Mammary epithelial cell (primary cell): ENCODE results near the gene RFX8.

Experiments
- EZH2 ChIP-seq: IDR thresholded peaks from 2 replicates; pipeline ENCODE4 v1.6.1; 2012; ENCODE audit warnings: low read length, inconsistent platforms, borderline replicate concordance
- TF ChIP-seq, protein P1 (sequence below), 2 donors: IDR thresholded peaks in 1 of 2; conservative IDR thresholded peaks in 1 of 2; 2 replicates each; pipeline ENCODE4 v1.5.1; 2011 to 2012; ENCODE audit warnings: inconsistent platforms in 2 of 2, low read length in 2 of 2, mild to moderate bottlenecking in 2 of 2, control low read depth in 1 of 2, low read depth in 1 of 2; ENCODE audit not compliant: insufficient read depth in 1 of 2; ENCODE audit errors: extremely low read depth in 1 of 2

DNA sequence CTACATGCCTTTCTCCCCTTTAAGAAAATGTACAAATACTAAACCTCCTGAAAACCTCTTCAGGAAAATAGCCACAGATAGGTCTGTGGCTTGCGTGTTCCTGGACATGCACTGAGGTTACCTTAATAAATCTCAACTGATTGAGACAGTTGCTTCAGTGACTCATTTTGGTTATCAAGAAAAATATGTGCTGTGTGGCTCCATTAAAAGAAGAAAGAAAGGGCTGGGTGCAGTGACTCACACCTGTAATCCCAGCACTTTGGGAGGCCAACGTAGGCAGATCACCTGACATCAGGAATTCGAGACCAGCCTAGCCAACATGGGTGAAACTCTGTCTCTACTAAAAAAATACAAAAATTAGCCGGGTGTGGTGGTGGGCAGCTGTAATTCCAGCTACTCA is 114.7 kb downstream of the RFX8 start:
- TF ChIP-seq EZH2, result no peak
- TF ChIP-seq, protein P1, sequence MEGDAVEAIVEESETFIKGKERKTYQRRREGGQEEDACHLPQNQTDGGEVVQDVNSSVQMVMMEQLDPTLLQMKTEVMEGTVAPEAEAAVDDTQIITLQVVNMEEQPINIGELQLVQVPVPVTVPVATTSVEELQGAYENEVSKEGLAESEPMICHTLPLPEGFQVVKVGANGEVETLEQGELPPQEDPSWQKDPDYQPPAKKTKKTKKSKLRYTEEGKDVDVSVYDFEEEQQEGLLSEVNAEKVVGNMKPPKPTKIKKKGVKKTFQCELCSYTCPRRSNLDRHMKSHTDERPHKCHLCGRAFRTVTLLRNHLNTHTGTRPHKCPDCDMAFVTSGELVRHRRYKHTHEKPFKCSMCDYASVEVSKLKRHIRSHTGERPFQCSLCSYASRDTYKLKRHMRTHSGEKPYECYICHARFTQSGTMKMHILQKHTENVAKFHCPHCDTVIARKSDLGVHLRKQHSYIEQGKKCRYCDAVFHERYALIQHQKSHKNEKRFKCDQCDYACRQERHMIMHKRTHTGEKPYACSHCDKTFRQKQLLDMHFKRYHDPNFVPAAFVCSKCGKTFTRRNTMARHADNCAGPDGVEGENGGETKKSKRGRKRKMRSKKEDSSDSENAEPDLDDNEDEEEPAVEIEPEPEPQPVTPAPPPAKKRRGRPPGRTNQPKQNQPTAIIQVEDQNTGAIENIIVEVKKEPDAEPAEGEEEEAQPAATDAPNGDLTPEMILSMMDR (conservative IDR thresholded peaks at IDR 0.05 in 1 of 2, IDR thresholded peaks at IDR 0.05 in 1 of 2; ENCODE audit: extremely low read depth in 1 of 2, insufficient read depth in 1 of 2, low read depth in 1 of 2, low read length in 2 of 2), result no peak
